ENCODE data around the gene ARFGEF2. TPM values are rescaled to one million over a fixed set of nuclear protein-coding genes. Genes with fewer than 3 reads are reported as not detected.

Gene ARFGEF2
- polyA plus RNA-seq, 1 donor from 2014 or later, result 19.8 TPM

DNA sequence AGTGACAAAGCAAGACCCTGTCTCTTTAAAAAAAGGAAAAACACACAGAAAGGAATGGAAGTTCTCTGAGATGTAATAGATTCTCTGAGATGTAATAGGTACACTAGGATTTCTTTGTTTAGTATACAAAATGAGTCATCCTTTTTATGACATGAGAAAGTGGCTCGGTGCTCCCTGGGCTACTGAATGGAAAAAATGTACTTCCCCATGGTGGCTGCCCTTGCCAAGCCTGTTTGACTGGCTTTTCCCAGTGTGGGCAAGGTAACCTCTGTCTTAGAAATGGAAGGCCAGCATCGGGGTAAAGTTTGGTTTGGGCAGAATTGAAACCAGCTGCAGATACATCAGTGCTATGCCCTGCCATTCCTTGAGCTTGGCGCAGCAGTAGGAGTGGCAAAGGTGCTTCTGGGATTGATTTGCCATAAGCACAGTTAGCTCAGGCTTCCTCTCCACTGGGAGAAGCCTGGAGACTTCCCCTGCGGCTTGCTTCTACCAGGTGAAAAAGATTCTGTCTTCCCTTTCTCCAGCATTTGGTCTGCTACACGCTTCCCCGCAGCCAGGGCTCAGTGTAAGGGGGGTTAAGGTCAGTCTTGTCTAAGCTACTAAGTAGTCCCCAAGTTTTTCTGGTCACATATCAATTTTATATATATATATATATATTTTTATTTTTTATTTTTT, 24.5 kb downstream of the ARFGEF2 start:
- H3K4me2 ChIP-seq (ENCODE audit: low read length), result no peak overlapping the region
- no peak overlapping the region for H3K4me3 ChIP-seq (ENCODE audit: low read length)
- TF ChIP-seq EP300 (conservative IDR thresholded peaks at IDR 0.05; ENCODE audit: poor library complexity, severe bottlenecking) (no peak), MXI1 (conservative IDR thresholded peaks at IDR 0.05; ENCODE audit: poor library complexity, severe bottlenecking) (no peak), REST (IDR thresholded peaks at IDR 0.05; ENCODE audit: borderline replicate concordance) (no peak), TAF1 (IDR thresholded peaks at IDR 0.05; ENCODE audit: low read depth) (no peak), CTCF (IDR thresholded peaks at IDR 0.05; ENCODE audit: poor library complexity, severe bottlenecking) (no peak), EZH2 (IDR thresholded peaks at IDR 0.05; ENCODE audit: borderline replicate concordance, insufficient read depth, low read length, poor library complexity, severe bottlenecking) (no peak), RAD21 (conservative IDR thresholded peaks at IDR 0.05) (no peak), POLR2AphosphoS5 (IDR thresholded peaks at IDR 0.05) (no peak), SMC3 (conservative IDR thresholded peaks at IDR 0.05; ENCODE audit: poor library complexity) (no peak)
- H3K9ac ChIP-seq (ENCODE audit: low read length), result no peak overlapping the region
- no peaks in the 10 kb centered on the region for H3K9me2 ChIP-seq (ENCODE audit: insufficient read depth, low read length)
- no peaks in the 10 kb centered on the region for H3K36me3 ChIP-seq (ENCODE audit: insufficient read depth, low read length)
- no peaks in the 10 kb centered on the region for H3K9me3 ChIP-seq (ENCODE audit: low read length)
- H3F3A ChIP-seq (ENCODE audit: insufficient read depth, low read length, poor library complexity, severe bottlenecking), result no peaks in the 10 kb centered on the region
- no peaks in the 10 kb centered on the region for H3K79me2 ChIP-seq (replicated peaks; ENCODE audit: insufficient read depth, low read length)
- H3K27ac ChIP-seq (ENCODE audit: low read length), result no peak overlapping the region
- H3K27me3 ChIP-seq (ENCODE audit: insufficient read depth, low read depth, low read length), result no peaks in the 10 kb centered on the region
- H2AFZ ChIP-seq (ENCODE audit: low read depth, low read length), result no peak overlapping the region
- no peaks in the 10 kb centered on the region for H4K20me1 ChIP-seq (ENCODE audit: insufficient read depth)

GRCh38 chr20:48948612-48949011, 27.1 kb downstream of the ARFGEF2 start:
- no peak overlapping the region for H3K4me2 ChIP-seq (ENCODE audit: low read length)
- H3K9me3 ChIP-seq (ENCODE audit: low read length), result no peaks in the 10 kb centered on the region
- no peaks in the 10 kb centered on the region for H3K27me3 ChIP-seq (ENCODE audit: insufficient read depth, low read depth, low read length)
- no peaks in the 10 kb centered on the region for H3K79me2 ChIP-seq (replicated peaks; ENCODE audit: insufficient read depth, low read length)
- H3K9me2 ChIP-seq (ENCODE audit: insufficient read depth, low read length), result no peaks in the 10 kb centered on the region
- H3K27ac ChIP-seq (ENCODE audit: low read length), result no peak overlapping the region
- H3K4me3 ChIP-seq (ENCODE audit: low read length), result no peak overlapping the region
- no peak overlapping the region for H3K9ac ChIP-seq (ENCODE audit: low read length)
- H3F3A ChIP-seq (ENCODE audit: insufficient read depth, low read length, poor library complexity, severe bottlenecking), result no peaks in the 10 kb centered on the region
- no peaks in the 10 kb centered on the region for H4K20me1 ChIP-seq (ENCODE audit: insufficient read depth)
- H2AFZ ChIP-seq (ENCODE audit: low read depth, low read length), result no peak overlapping the region
- TF ChIP-seq CTCF (IDR thresholded peaks at IDR 0.05; ENCODE audit: poor library complexity, severe bottlenecking), result no peak
- TF ChIP-seq MXI1 (conservative IDR thresholded peaks at IDR 0.05; ENCODE audit: poor library complexity, severe bottlenecking), result no peak
- no peak for TF ChIP-seq EP300 (conservative IDR thresholded peaks at IDR 0.05; ENCODE audit: poor library complexity, severe bottlenecking)
- no peak for TF ChIP-seq SMC3 (conservative IDR thresholded peaks at IDR 0.05; ENCODE audit: poor library complexity)
- no peak for TF ChIP-seq EZH2 (IDR thresholded peaks at IDR 0.05; ENCODE audit: borderline replicate concordance, insufficient read depth, low read length, poor library complexity, severe bottlenecking)
- no peak for TF ChIP-seq RAD21 (conservative IDR thresholded peaks at IDR 0.05)
- peaks cover 2% of the 10 kb centered on the region for H3K36me3 ChIP-seq (ENCODE audit: insufficient read depth, low read length)
